Measurements from ENCODE around the gene AJM1.

AJM1 gene

GRCh38 chr9:136886610-136887597 is 44.6 kb downstream of the AJM1 start:
- peak; percentile 14 for TF ChIP-seq CTCF (IDR thresholded peaks at IDR 0.05; ENCODE audit: low read depth, low read length, missing control alignments)
- H3K4me3 ChIP-seq (ENCODE audit: low read depth, low read length) = peak overlapping the region; percentile 68
- DNase-seq = no peak
- no peaks in the 10 kb centered on the region for H3K27me3 ChIP-seq (replicated peaks)
- no peaks in the 10 kb centered on the region for H3K36me3 ChIP-seq (replicated peaks)
- in situ Hi-C loops (cut with HindIII; ENCODE audit: low pct_ligation_motif_present, low sequenced_read_pairs) = no loop called here
- peak overlapping the region; percentile 65 for H3K27ac ChIP-seq

- Histone ChIP-seq H3K27ac (no peak overlapping the region), H3K4me3 (ENCODE audit: low read depth, low read length) (no peak overlapping the region), H3K27me3 (replicated peaks) (no peaks in the 10 kb centered on the region), H3K36me3 (replicated peaks) (peaks cover 3% of the 10 kb centered on the region)
- DNase-seq = no peak
- in situ Hi-C loops (cut with HindIII; ENCODE audit: low pct_ligation_motif_present, low sequenced_read_pairs) = no loop called here
- no peak for TF ChIP-seq CTCF (IDR thresholded peaks at IDR 0.05; ENCODE audit: low read depth, low read length, missing control alignments)
Measured at GRCh38 chr9:136888454-136888853, 46.2 kb downstream of the AJM1 start.

GRCh38 chr9:136889858-136890257 is 47.6 kb downstream of the AJM1 start:
- H3K4me3 ChIP-seq (ENCODE audit: low read depth, low read length) = no peak overlapping the region
- in situ Hi-C loops (cut with HindIII; ENCODE audit: low pct_ligation_motif_present, low sequenced_read_pairs) = no loop called here
- no peak for DNase-seq
- H3K36me3 ChIP-seq (replicated peaks) = peaks cover 3% of the 10 kb centered on the region
- TF ChIP-seq CTCF (IDR thresholded peaks at IDR 0.05; ENCODE audit: low read depth, low read length, missing control alignments) = no peak
- H3K27ac ChIP-seq = no peak overlapping the region
- H3K27me3 ChIP-seq (replicated peaks) = no peaks in the 10 kb centered on the region

- H3K27ac ChIP-seq = no peak overlapping the region
- no peak for TF ChIP-seq CTCF (IDR thresholded peaks at IDR 0.05; ENCODE audit: low read depth, low read length, missing control alignments)
- no peak for DNase-seq
- peaks cover 3% of the 10 kb centered on the region for H3K36me3 ChIP-seq (replicated peaks)
- H3K27me3 ChIP-seq (replicated peaks) = no peaks in the 10 kb centered on the region
- H3K4me3 ChIP-seq (ENCODE audit: low read depth, low read length) = no peak overlapping the region
- in situ Hi-C loops (cut with HindIII; ENCODE audit: low pct_ligation_motif_present, low sequenced_read_pairs) = no loop called here
Measured at GRCh38 chr9:136890661-136891060, 48.4 kb downstream of the AJM1 start.
